HG03342 (cell line): ENCODE data around the gene ANO1.

Experiments
- ATAC-seq: cut with Tn5 transposase; IDR thresholded peaks from one replicate; pipeline ENCODE4 v1.9.1; 2021; ENCODE audit warnings: mild to moderate bottlenecking, moderate library complexity; ENCODE audit not compliant: unreplicated experiment

Gene ANO1

DNA sequence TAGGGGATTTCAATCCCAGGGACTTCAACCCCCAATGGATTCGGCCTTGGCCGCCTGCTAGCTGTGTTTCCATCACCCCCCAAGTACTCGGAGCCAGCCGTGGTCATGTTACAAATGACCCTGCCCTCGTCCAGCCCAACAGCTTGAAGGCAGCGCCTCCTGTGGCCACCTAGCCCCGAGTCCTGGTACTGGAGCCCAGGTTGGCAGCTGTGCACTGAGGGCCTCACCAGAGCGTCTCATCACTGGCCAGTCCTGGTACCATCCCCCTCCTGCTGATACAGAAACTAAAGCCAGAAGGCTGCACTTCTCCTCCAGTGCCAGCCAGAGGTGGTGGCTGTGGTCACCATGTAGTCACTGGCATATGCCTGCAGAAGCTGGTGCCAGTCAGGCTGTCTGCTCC is 80.1 kb downstream of the ANO1 start:
- no peak for ATAC-seq

- ATAC-seq, result no peak
These were observed 80.8 kb downstream of the ANO1 start for GRCh38 chr11:70158757-70159389.

GRCh38 chr11:70159627-70160570 is 81.8 kb downstream of the ANO1 start:
- ATAC-seq, result no peak

- no peak for ATAC-seq
These were observed 83.0 kb downstream of the ANO1 start for GRCh38 chr11:70161043-70161625.

DNA sequence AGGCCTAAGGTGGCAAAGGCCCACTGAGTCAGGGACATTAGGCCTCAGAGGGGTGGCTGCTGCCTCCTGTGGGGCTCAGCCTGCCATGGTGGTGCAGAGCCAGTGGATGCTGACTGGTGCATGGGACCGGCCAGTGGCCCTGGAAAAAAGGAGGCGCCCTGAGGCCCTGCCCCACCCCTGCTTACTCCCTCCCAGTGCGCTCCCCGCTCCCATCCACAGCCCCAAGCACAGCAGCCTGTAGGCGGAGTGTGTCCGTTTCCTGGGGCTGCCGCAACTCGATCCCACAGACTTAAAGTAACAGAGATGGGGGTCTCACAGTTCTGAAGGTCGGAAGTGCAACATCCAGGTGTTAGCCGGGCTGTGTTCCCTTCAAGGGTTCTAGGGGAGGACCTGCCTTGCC is 86.6 kb downstream of the ANO1 start:
- no peak for ATAC-seq

- ATAC-seq, result no peak
These were observed 89.0 kb downstream of the ANO1 start for GRCh38 chr11:70167120-70167519.

DNA sequence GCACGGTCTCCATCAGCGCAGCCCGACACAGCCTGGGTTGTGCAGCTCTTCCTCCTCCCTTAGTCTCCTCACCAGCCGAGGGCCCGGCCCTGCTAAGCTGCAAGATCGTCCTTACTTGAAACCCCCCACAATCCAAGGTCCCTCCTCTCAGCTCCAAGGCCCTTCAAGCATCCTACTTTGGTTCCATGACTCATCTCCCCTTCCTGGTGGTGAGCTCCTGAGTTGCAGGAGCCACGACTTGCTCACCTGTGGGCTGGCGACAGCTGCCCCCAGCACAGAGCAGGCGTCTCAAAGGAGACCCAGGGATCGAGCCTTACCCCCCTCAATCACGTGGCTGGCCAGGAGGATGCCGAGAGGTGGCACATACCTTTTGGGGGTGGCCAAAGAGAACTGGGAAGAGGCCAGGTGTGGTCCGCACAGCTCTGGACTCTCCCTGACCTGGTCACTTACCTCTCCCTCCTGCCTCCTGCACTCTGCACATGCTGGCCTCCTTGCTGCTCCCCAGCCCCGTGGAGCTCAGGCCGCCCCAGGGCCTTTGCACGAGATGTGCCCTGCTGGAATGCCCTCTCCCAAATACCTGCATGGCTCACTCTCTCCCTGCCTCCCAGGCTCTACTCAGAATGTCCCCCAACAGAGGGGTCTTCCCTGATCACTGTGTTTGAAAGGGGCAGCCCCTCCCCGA is 89.7 kb downstream of the ANO1 start:
- no peak for ATAC-seq

- no peak for ATAC-seq
These were observed 90.3 kb downstream of the ANO1 start for GRCh38 chr11:70168405-70168754.

DNA sequence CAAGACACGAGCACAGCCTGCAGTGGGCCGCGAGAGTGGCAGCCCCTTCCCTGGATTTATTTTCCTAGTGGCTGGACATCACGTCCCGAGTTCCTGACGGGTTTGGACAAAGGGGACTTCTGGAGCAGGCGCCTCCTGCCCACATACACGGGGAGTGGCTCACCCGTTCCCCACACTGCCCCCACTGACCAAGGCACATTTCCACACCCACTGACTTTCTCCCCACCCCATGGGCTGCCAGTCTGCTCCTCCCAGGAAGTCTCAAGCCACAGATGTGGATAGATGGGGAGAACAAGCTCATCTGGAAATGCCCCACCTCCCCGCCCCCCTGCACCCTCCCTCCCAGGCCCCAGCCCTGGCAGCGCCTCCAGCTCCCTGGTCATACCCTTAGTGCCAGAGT is 91.0 kb downstream of the ANO1 start:
- no peak for ATAC-seq

- ATAC-seq, result no peak
These were observed 91.5 kb downstream of the ANO1 start for GRCh38 chr11:70169632-70170031.

- ATAC-seq, result no peak
These were observed 92.6 kb downstream of the ANO1 start for GRCh38 chr11:70170596-70171210.

DNA sequence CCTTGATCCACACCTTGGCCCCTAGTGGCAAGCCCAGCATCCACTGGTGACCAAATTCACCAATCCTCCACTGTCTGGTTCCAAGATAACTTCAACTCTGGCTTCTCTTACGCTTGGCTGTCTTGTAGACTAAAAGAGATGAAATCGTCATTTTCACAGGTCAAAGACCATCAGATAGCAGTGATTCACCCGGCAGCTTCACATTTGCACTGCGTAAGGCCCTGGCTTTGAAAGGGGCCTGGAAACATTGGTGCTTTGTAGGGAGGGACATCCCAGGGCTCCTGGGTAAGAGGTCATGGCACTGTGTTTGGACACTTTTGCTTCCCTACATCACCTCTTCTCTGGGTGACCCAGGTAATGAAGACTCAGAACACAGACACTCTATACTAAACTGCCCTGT is 94.9 kb downstream of the ANO1 start:
- no peak for ATAC-seq

GRCh38 chr11:70174547-70175235 is 96.6 kb downstream of the ANO1 start:
- ATAC-seq, result no peak

GRCh38 chr11:70175236-70175698 is 97.2 kb downstream of the ANO1 start:
- ATAC-seq, result no peak

DNA sequence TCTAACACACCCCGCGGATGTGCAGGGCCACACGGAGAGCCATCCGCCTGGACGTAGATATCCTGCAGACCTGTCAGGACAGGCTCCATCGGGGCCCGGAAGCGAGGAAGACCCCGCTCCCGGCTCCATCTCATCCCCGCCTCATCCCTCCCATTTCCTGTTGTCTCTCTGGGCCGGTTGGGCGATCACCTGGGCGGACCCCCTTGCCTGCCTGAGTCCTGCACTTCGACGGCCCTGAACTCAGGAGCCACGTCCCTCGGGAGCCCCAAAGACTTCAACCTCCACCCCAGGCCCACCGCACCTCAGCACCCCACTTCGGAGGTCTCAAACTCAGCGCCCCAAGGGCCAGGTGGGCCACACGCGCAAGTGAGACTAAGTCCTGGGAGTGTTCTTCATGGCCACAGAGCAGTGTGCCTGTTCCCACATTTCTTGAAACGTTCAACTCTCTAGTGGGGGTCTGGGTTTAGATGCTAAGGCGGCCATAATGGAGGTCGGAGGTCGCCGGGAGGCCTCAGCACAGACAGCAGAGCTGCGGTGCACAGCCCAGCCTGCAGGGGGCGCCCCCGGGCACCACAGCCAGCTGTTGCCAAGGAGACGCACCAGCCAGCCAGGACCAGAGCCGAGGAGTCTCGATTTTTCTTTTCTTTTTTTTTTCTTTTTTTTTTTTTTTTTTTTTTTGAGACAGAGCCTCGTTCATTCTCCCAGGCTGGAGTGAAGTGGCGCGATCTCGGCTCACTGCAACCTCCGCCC is 99.0 kb downstream of the ANO1 start:
- no peak for ATAC-seq

DNA sequence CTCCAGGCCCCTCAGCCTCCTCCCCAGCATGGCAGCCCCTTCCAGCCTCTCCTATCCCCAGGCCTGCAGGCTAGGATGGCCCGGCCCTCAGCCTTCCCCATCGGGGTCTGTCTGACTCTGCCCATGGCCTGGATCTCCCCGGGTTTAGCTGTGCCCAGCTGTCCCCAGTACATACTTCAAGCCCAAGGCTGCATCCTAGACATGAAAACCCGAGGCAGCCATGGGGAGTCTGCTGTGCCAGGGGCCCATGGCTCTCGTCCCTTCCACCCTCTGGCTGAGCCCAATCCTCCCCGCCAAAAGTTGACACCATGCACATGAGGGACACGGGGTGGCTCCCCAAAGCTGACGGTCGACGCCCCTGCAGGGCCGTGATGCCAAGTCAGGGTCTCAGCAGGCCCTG is 102.8 kb downstream of the ANO1 start:
- ATAC-seq, result no peak

DNA sequence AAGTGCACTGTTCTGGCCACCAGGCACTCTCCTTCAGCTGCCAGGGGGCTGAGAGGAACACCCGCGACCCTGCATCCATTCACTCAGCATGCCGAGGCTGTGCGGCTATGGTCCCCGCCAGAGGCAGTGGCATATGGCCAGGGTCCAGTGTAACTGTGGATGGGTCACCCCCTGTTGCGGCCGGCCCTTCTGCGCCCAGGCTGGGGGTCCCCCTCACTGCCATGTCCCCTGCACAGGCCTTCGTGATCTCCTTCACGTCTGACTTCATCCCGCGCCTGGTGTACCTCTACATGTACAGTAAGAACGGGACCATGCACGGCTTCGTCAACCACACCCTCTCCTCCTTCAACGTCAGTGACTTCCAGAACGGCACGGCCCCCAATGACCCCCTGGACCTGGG is 104.1 kb downstream of the ANO1 start:
- ATAC-seq, result no peak

DNA sequence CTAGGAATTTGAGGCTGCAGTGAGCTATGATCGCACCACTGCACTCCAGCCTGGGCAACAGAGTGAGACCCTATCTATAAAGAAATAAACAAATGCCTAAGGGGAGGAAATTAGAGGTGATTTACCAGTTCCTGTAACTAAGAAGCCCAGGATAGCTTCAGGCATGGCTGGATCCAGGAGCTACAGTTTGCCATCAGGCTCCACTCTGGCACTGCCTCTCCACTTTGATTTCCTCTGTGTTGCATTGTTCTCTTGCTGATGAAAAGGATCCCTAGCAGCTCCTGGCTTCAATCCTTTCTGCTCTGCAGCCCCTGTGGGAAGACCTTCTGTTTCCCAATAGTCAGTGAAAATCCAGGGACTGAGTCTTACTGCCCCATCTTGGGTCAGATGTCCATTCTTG is 104.9 kb downstream of the ANO1 start:
- ATAC-seq, result no peak

DNA sequence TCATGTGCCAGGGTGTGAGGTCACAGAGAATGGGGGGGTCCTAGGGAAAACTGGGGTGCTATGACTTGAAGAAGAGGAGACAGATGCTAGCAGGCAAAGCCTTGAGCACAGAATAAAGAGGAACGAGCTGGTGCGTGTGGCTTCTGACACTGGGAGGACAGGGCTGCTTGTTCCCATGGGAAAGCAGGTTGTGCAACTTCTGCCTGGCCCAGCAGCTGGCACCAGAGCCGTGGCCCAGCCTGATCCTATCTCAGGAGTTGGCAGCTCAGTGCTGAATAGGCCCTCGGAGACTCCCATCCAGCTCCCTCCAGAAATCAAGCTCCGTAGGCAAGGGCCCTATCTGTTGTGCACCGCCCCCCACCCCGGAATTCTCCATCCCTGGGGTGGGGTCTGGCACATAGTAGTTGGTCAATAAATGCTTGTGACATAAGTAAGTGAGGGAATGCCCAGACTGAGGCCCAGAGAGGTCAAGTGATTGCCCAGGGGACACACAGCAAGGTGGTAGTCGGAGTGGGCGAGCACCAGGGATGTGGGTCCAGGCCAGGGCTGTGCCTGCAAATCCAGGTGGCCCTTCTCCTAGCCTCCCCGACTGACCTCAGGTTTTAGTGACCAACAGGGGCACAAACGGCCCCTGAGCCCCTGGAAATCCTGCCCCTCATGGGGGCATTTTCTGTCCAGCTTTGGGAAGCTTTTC is 105.5 kb downstream of the ANO1 start:
- ATAC-seq, result no peak
